Loucy (cell line): Measurements from ENCODE around the gene CRB3.

Experiments used
- H2AFZ ChIP-seq: fragments of 200-600 bp; sonication (generic); 2 replicates; pipeline ENCODE4 v1.6.0; 2016; ENCODE audit warnings: antibody characterized with exemption, mild to moderate bottlenecking, low read length, moderate library complexity
- H3F3A ChIP-seq: fragments of 200-600 bp; 2 replicates; pipeline ENCODE4 v1.6.0; 2016; ENCODE audit warnings: antibody characterized with exemption, low read depth, mild to moderate bottlenecking
- H3K27me3 ChIP-seq: fragments of 200-600 bp; sonication (generic); 2 replicates; pipeline ENCODE4 v1.6.1; 2014; ENCODE audit warnings: low read length, mild to moderate bottlenecking; ENCODE audit not compliant: insufficient read depth, poor library complexity, severe bottlenecking
- H3K36me3 ChIP-seq: fragments of 200-600 bp; sonication (generic); 2 replicates; pipeline ENCODE4 v1.6.1; 2016; ENCODE audit warnings: low read length; ENCODE audit not compliant: insufficient read depth
- H3K4me1 ChIP-seq: fragments of 200-600 bp; sonication (generic); 2 replicates; pipeline ENCODE4 v1.5.1; 2014; ENCODE audit warnings: low read length, mild to moderate bottlenecking; ENCODE audit not compliant: insufficient read depth, poor library complexity, severe bottlenecking
- H3K4me2 ChIP-seq: fragments of 200-600 bp; sonication (generic); 2 replicates; pipeline ENCODE4 v1.6.0; 2014; ENCODE audit warnings: antibody characterized with exemption, low read length, low read depth, mild to moderate bottlenecking; ENCODE audit not compliant: poor library complexity, severe bottlenecking
- H3K4me3 ChIP-seq: fragments of 200-600 bp; sonication (generic); 2 replicates; pipeline ENCODE4 v1.5.1; 2014; ENCODE audit warnings: low read length, mild to moderate bottlenecking, mixed read lengths; ENCODE audit not compliant: poor library complexity, severe bottlenecking
- H3K79me2 ChIP-seq: fragments of 200-600 bp; sonication (generic); 2 replicates; pipeline ENCODE4 v1.6.1; 2014; ENCODE audit warnings: low read length; ENCODE audit not compliant: insufficient read depth
- H3K9ac ChIP-seq: fragments of 200-600 bp; sonication (generic); 2 replicates; pipeline ENCODE4 v1.6.0; 2014; ENCODE audit warnings: mild to moderate bottlenecking, low read depth, low read length, moderate library complexity; ENCODE audit not compliant: poor library complexity, severe bottlenecking
- H3K9me2 ChIP-seq: fragments of 200-600 bp; sonication (generic); replicated peaks from 2 replicates; pipeline ENCODE4 v1.6.1; 2016; ENCODE audit warnings: low read depth, low read length, mixed read lengths
- H3K9me3 ChIP-seq: fragments of 200-600 bp; sonication (generic); 2 replicates; pipeline ENCODE4 v1.6.1; 2014; ENCODE audit warnings: mild to moderate bottlenecking, antibody characterized with exemption, low read length, low read depth; ENCODE audit not compliant: insufficient read depth
- H4K20me1 ChIP-seq: fragments of 200-600 bp; sonication (generic); 2 replicates; pipeline ENCODE4 v1.6.0; 2014; ENCODE audit warnings: antibody characterized with exemption, low read length, mild to moderate bottlenecking; ENCODE audit not compliant: insufficient read depth, poor library complexity, severe bottlenecking
- CTCF ChIP-seq: fragments of 200-600 bp; sonication (generic); conservative IDR thresholded peaks from 2 replicates; pipeline ENCODE4 v1.5.1; 2014; ENCODE audit warnings: mild to moderate bottlenecking, antibody characterized with exemption, low read length
- EZH2phosphoT487 ChIP-seq: fragments of 200-600 bp; IDR thresholded peaks from 2 replicates; pipeline ENCODE4 v1.6.1; 2018; ENCODE audit warnings: antibody characterized with exemption, mild to moderate bottlenecking, moderate library complexity, borderline replicate concordance

Gene CRB3

GRCh38 chr19:6450166-6450565 lies 13.9 kb upstream of the CRB3 start:
- Histone ChIP-seq H3K36me3 (peaks cover 3% of the 10 kb centered on the region; the same call in 1 of the 2 replicates), H3K9me3 (no peaks in the 10 kb centered on the region), H3K9ac (no peak overlapping the region), H3K4me2 (no peak overlapping the region), H3F3A (no peaks in the 10 kb centered on the region), H3K4me3 (no peak overlapping the region), H3K79me2 (no peaks in the 10 kb centered on the region), H2AFZ (no peak overlapping the region), H3K27me3 (no peaks in the 10 kb centered on the region), H3K4me1 (no peaks in the 10 kb centered on the region), H4K20me1 (no peaks in the 10 kb centered on the region), H3K9me2 (no peaks in the 10 kb centered on the region)
- TF ChIP-seq CTCF (no peak), EZH2phosphoT487 (no peak)

GRCh38 chr19:6451583-6452222 lies 12.4 kb upstream of the CRB3 start:
- no peak overlapping the region for H3K9ac ChIP-seq
- no peaks in the 10 kb centered on the region for H3K79me2 ChIP-seq
- H2AFZ ChIP-seq = no peak overlapping the region
- TF ChIP-seq EZH2phosphoT487 (no peak), CTCF (no peak)
- no peaks in the 10 kb centered on the region for H3K4me1 ChIP-seq
- no peak overlapping the region for H3K4me2 ChIP-seq
- peaks cover 3% of the 10 kb centered on the region; the same call in 1 of the 2 replicates for H3K36me3 ChIP-seq
- no peaks in the 10 kb centered on the region for H3K9me2 ChIP-seq
- no peak overlapping the region for H3K4me3 ChIP-seq
- no peaks in the 10 kb centered on the region for H3F3A ChIP-seq
- H4K20me1 ChIP-seq = no peaks in the 10 kb centered on the region
- H3K27me3 ChIP-seq = no peaks in the 10 kb centered on the region
- H3K9me3 ChIP-seq = no peaks in the 10 kb centered on the region

- H3K9ac ChIP-seq = no peak overlapping the region
- peaks cover 3% of the 10 kb centered on the region; the same call in 1 of the 2 replicates for H3K36me3 ChIP-seq
- H3K9me3 ChIP-seq = no peaks in the 10 kb centered on the region
- no peaks in the 10 kb centered on the region for H3F3A ChIP-seq
- no peak overlapping the region for H3K4me2 ChIP-seq
- no peaks in the 10 kb centered on the region for H3K79me2 ChIP-seq
- no peaks in the 10 kb centered on the region for H3K27me3 ChIP-seq
- no peaks in the 10 kb centered on the region for H3K9me2 ChIP-seq
- H4K20me1 ChIP-seq = no peaks in the 10 kb centered on the region
- no peak overlapping the region for H3K4me3 ChIP-seq
- no peak overlapping the region for H2AFZ ChIP-seq
- no peak for TF ChIP-seq CTCF
- TF ChIP-seq EZH2phosphoT487 = no peak
- H3K4me1 ChIP-seq = no peaks in the 10 kb centered on the region
These were observed 11.9 kb upstream of the CRB3 start for GRCh38 chr19:6452223-6452614.
